ENCODE measurements around the gene GNB4.

GRCh38 chr3:179451265-179452175, at the start of gene GNB4:
- TF ChIP-seq CTCF (IDR thresholded peaks at IDR 0.05), result no peak
- TF ChIP-seq POLR2AphosphoS5 (IDR thresholded peaks at IDR 0.05; ENCODE audit: low read depth, low read length), result peak; percentile 30; the same call in 1 of the 2 replicates
- TF ChIP-seq, protein P1, sequence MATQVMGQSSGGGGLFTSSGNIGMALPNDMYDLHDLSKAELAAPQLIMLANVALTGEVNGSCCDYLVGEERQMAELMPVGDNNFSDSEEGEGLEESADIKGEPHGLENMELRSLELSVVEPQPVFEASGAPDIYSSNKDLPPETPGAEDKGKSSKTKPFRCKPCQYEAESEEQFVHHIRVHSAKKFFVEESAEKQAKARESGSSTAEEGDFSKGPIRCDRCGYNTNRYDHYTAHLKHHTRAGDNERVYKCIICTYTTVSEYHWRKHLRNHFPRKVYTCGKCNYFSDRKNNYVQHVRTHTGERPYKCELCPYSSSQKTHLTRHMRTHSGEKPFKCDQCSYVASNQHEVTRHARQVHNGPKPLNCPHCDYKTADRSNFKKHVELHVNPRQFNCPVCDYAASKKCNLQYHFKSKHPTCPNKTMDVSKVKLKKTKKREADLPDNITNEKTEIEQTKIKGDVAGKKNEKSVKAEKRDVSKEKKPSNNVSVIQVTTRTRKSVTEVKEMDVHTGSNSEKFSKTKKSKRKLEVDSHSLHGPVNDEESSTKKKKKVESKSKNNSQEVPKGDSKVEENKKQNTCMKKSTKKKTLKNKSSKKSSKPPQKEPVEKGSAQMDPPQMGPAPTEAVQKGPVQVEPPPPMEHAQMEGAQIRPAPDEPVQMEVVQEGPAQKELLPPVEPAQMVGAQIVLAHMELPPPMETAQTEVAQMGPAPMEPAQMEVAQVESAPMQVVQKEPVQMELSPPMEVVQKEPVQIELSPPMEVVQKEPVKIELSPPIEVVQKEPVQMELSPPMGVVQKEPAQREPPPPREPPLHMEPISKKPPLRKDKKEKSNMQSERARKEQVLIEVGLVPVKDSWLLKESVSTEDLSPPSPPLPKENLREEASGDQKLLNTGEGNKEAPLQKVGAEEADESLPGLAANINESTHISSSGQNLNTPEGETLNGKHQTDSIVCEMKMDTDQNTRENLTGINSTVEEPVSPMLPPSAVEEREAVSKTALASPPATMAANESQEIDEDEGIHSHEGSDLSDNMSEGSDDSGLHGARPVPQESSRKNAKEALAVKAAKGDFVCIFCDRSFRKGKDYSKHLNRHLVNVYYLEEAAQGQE (IDR thresholded peaks at IDR 0.05; ENCODE audit: insufficient read depth in 1 of 2, low read depth in 2 of 2, low read length in 1 of 2), result no peak

Measured in Panc1 (cell line).